GM13977 (cell line): Measurements from ENCODE around the gene EDDM13.

Experiments used
- DNase-seq: peaks from one replicate; pipeline ENCODE4 v3.0.0; 2012; ENCODE audit warnings: low spot score
- CTCF ChIP-seq: IDR thresholded peaks from 2 replicates; pipeline ENCODE4 v1.5.1; 2012; ENCODE audit warnings: mild to moderate bottlenecking, control low read depth; ENCODE audit not compliant: insufficient read depth; ENCODE audit errors: extremely low read depth, missing control alignments
- in situ Hi-C: fragments of 300-500 bp; cut with MboI; formaldehyde crosslinking; loops from one replicate; pipeline ENCODE4 v1.12.0; 2022; ENCODE audit warnings: low sequenced_read_pairs, low pct_unique_long_range_greater_than_20kb, mixed read lengths, inconsistent platforms; ENCODE audit not compliant: unreplicated experiment

Gene EDDM13

GRCh38 chr19:56314018-56314380 is 41.5 kb downstream of the EDDM13 start:
- in situ Hi-C loops = loop anchor here (25.0 kb wide), 1 partner anchor 627 kb away; the partner anchor contains the start of gene EPN1
- TF ChIP-seq CTCF = no peak
- peak; percentile 38 for DNase-seq

- in situ Hi-C loops = loop anchor here (25.0 kb wide), 1 partner anchor 627 kb away; the partner anchor contains the start of gene EPN1
- peak; percentile 92 for DNase-seq
- TF ChIP-seq CTCF = no peak
Measured at GRCh38 chr19:56314381-56315076, 42.0 kb downstream of the EDDM13 start, which contains the start of gene ZSCAN5A. ZSCAN5A (minus strand) TSS chr19:56314839; CDS start chr19:56225046, 89,793 bp downstream.

GRCh38 chr19:56315077-56315828 is 42.7 kb downstream of the EDDM13 start:
- no peak for TF ChIP-seq CTCF
- in situ Hi-C loops = loop anchor here (25.0 kb wide), 1 partner anchor 628 kb away; the partner anchor contains the start of gene EPN1

GRCh38 chr19:56316728-56317127 is 44.2 kb downstream of the EDDM13 start:
- DNase-seq = no peak
- no peak for TF ChIP-seq CTCF
- in situ Hi-C loops = loop anchor here (25.0 kb wide), 1 partner anchor 629 kb away; the partner anchor contains the start of gene EPN1

More at GRCh38 chr19:56315077-56315828, 42.7 kb downstream of the EDDM13 start:
- peak; percentile 88 for DNase-seq

GRCh38 chr19:56317749-56318148 is 45.2 kb downstream of the EDDM13 start:
- TF ChIP-seq CTCF = no peak
- in situ Hi-C loops = loop anchor here (25.0 kb wide), 1 partner anchor 630 kb away; the partner anchor contains the start of gene EPN1
- no peak for DNase-seq

- in situ Hi-C loops = loop anchor here (10.0 to 25.0 kb wide), 2 partner anchors 245 to 633 kb away; partner anchors contain the start of gene EPN1
- DNase-seq = no peak
- TF ChIP-seq CTCF = no peak
Measured at GRCh38 chr19:56319991-56320390, 47.4 kb downstream of the EDDM13 start.
